Activated CD4-positive, alpha-beta T cell treated with anti-CD3 and anti-CD28 coated beads, Interleukin-10, Interleukin-2, amounts not matched to agents 100 ng/mL and 50 ng/mL, durations not matched to agents 16 hours and 8 hours (primary cell): ENCODE data around the gene IGSF23.
"Not testable (repeated sequence)": the region's sequence is repeated elsewhere in the genome, so short reads cannot be mapped to it uniquely, and the experiment has no call there.

ENCODE experiments used
- DNase-seq: peaks from one replicate; pipeline ENCODE4 v3.0.0-alpha.2; 2020

Gene IGSF23

DNA sequence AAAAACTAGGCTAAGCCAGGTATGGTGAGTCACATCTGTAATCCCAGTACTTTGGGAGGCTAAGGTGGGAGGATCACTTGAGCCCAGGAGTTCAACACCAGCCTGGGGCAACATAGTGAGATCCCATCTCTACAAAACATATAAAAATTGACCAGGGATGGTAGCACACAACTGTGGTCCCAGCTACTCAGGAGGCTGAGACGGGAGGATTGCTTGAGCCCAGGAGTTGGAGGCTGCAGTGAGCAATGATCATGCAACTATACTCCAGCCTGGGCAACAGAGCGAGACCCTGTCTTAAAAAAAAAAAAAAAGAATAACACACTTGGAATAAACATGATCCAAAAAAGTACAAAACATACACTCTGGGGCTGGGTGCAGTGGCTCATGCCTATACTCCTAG, 56.7 kb downstream of the IGSF23 start:
- not testable (repeated sequence) for DNase-seq

DNA sequence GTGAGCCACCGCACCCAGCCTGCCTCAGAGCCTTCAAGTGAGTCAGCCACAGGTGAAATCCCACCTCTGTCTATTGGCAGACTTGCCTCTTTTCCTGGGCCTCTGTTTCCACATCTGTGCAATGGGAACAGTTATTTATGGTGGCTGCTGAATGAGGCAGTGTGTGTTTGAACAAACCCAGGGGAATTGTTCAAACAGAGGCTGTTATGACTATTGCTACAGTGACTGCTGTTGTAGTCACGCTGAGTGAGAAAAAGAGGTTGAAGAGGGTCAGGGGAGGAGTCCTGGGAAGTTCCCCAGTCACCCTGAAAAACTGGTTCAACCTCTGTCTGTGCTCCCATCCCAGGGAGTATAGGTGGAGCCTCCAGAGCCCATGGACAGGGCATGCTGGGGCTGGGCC, 58.0 kb downstream of the IGSF23 start, which contains the start of gene CEACAM19:
Gene CEACAM19, plus strand, starts transcription at position 83 of the 400 bp plus-strand sequence. CDS start 450 bp downstream, outside the sequence.
- DNase-seq, result no peak

DNA sequence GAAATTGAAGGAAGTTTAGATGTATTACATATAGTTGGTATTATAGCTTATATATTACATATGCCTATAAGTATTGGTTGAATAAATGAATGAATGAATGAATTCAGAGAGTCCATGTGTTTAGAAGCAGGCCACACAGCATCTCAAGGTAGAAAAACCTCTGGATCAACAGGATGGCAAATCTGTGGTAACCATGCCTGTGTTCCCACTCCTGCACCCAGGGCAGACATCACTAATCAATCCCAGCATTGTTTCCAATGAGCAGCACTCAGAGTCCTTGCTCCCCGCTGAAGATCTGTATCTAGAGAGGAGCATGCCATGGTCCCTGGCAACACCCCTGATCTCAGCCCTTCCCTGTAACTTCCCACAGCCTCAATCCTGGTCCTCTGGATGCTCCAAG, 58.9 kb downstream of the IGSF23 start:
- no peak for DNase-seq

GRCh38 chr19:44673510-44673909, 60.1 kb downstream of the IGSF23 start:
- no peak for DNase-seq

GRCh38 chr19:44675521-44675920, 62.2 kb downstream of the IGSF23 start:
- no peak for DNase-seq

DNA sequence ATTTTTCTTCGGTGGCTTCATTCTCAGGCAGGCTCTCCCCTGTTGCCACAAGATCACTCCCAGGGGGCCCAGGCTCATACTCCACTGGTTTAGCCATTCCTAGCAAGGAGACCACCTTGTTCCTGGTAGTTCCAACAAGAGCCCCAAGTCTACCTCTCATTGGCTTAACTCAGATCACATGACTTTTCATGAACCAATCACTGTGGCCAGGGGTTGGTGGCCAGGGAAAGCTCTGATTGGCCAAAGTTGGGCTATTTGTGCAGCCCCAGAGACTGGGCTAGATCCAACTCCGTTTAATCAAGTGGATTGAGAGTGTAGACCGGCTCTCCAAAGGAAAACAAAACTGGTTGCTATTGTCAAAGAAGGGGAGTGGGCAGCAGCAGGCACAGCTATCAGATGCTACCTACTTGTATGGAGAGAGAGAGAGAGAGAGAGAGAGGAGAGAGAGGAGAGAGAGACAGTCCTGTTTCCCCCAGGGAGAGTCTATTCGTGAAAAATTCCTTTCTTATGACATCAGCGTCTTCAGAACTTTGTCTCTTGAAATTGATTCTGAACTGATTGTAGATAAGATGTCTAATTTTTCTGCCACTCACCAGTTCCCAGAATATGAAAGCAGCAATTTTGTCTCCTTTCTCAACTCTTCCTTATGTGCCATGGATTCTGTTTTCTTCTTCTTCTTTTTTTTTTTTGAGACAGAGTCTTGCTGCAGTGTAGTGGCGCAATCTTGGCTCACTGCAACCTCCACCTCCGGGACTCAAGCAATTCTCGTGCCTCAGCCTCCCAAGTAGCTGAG, 63.9 kb downstream of the IGSF23 start:
- no peak for DNase-seq

GRCh38 chr19:44680536-44680935, 67.2 kb downstream of the IGSF23 start:
- DNase-seq, result no peak

GRCh38 chr19:44681992-44682790, 68.8 kb downstream of the IGSF23 start:
- DNase-seq, result no peak

- DNase-seq, result no peak
These were observed 69.4 kb downstream of the IGSF23 start for GRCh38 chr19:44682807-44683206.

- no peak for DNase-seq
These were observed 70.3 kb downstream of the IGSF23 start for GRCh38 chr19:44683434-44684210.

GRCh38 chr19:44684396-44684795, 71.0 kb downstream of the IGSF23 start:
- not testable (repeated sequence) for DNase-seq

DNA sequence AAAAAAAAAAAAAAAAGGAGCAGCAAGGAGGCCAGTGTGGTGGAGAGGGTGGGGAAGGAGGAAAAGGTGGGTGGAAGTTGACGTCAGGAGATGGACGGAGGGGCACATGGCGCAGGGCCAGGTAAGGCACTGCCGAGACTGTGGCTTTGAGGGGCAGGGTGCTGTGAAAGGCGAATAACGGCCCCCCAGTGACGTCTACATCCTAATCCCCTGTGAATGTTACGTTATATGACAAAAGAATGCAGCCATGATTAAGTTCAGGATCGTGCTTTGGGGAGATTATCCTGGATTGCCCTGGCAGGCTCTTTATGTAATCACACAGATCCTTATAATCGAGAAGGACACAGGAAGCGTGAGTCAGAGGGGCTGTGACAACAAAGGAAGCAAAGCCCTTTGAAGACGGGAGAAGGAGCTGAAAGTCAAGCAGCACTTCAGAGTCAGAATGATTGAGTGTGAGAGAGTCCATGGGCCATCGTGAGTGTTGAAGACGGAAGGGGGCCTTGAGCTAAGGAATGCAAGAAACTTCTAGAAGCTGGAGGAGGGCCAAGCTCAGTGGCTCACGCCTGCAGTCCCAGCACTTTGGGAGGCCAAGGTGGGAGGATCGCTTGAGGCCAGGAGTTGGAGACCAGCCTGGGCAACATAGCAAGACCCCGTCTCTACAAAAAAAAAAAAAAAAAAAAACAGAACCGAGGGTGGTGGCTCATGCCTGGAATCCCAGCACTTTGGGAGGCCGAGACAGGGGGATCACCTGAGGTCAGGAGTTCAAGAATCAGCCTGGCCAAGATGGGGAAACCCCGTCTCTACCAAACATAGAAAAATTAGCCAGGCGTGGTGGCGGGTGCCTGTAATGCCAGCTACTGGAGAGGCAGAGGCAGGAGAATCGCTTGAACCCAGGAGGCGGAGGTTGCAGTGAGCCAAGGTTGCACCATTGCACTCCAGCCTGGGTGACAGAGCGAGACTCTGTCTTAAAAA, 71.8 kb downstream of the IGSF23 start:
- peak; percentile 23 for DNase-seq

DNA sequence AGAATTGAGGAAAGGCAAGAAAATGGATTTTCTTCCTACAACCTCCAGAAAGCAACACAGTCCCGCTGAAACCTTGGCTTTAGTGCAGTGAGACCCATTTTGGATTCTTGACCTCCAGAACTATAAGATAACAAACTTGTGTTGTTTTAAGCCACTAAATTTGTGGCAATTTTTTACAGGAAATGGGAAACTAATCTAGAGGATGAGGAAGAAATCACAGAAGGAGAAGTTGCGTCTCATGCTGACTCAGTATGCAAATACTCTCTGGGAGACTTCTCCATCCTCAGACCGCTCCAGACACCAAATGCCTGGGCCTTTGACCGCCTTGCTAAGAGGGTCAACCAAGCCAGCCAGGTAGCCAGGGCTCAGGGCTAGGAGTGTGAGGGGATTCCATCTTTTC, 72.5 kb downstream of the IGSF23 start:
- DNase-seq, result no peak
